ENCODE results near the gene FCAMR. TPM values are rescaled to one million over a fixed set of nuclear protein-coding genes. Genes with fewer than 3 reads are reported as not detected.

The FCAMR gene
- total RNA-seq, 1 donor from 2014 or later = not detected

- H3K27ac Mint-ChIP-seq (ENCODE audit: unreplicated experiment) = no peak overlapping the region
Observed at GRCh38 chr1:207003210-207003609, 33.0 kb upstream of the FCAMR start.

GRCh38 chr1:207002724-207003146 lies 32.5 kb upstream of the FCAMR start:
- Mint-ChIP-seq H3K27ac (ENCODE audit: unreplicated experiment) (no peak overlapping the region), H3K27me3 (ENCODE audit: low read depth) (peaks cover 8% of the 10 kb centered on the region), H3K4me1 (ENCODE audit: low read depth) (peaks cover 15% of the 10 kb centered on the region), H3K36me3 (ENCODE audit: low read depth) (no peaks in the 10 kb centered on the region), H3K9me3 (ENCODE audit: low read depth) (peaks cover 4% of the 10 kb centered on the region), H3K4me3 (ENCODE audit: unreplicated experiment) (no peak overlapping the region)
- DNase-seq (ENCODE audit: low spot score) = no peak
- no peak for TF ChIP-seq CTCF (IDR thresholded peaks at IDR 0.05)

More at GRCh38 chr1:207003210-207003609, 33.0 kb upstream of the FCAMR start:
- TF ChIP-seq CTCF (IDR thresholded peaks at IDR 0.05) = no peak
- peaks cover 16% of the 10 kb centered on the region for H3K4me1 Mint-ChIP-seq (ENCODE audit: low read depth)
- peaks cover 8% of the 10 kb centered on the region for H3K27me3 Mint-ChIP-seq (ENCODE audit: low read depth)
- H3K9me3 Mint-ChIP-seq (ENCODE audit: low read depth) = peaks cover 5% of the 10 kb centered on the region
- DNase-seq (ENCODE audit: low spot score) = no peak
- no peak overlapping the region for H3K4me3 Mint-ChIP-seq (ENCODE audit: unreplicated experiment)
- H3K36me3 Mint-ChIP-seq (ENCODE audit: low read depth) = no peaks in the 10 kb centered on the region

GRCh38 chr1:207001492-207002245 lies 31.4 kb upstream of the FCAMR start:
- Mint-ChIP-seq H3K4me3 (ENCODE audit: unreplicated experiment) (no peak overlapping the region), H3K9me3 (ENCODE audit: low read depth) (no peaks in the 10 kb centered on the region)

GRCh38 chr1:207000651-207001291 lies 30.5 kb upstream of the FCAMR start:
- no peak overlapping the region for H3K27ac Mint-ChIP-seq (ENCODE audit: unreplicated experiment)
- DNase-seq (ENCODE audit: low spot score) = no peak
- TF ChIP-seq CTCF (IDR thresholded peaks at IDR 0.05) = no peak

More at GRCh38 chr1:207001492-207002245, 31.4 kb upstream of the FCAMR start:
- Mint-ChIP-seq H3K27ac (ENCODE audit: unreplicated experiment) (no peak overlapping the region), H3K36me3 (ENCODE audit: low read depth) (no peaks in the 10 kb centered on the region), H3K4me1 (ENCODE audit: low read depth) (peaks cover 5% of the 10 kb centered on the region), H3K27me3 (ENCODE audit: low read depth) (peaks cover 15% of the 10 kb centered on the region)
- no peak for TF ChIP-seq CTCF (IDR thresholded peaks at IDR 0.05)
- DNase-seq (ENCODE audit: low spot score) = no peak

GRCh38 chr1:206998816-206999215 lies 28.6 kb upstream of the FCAMR start:
- Mint-ChIP-seq H3K36me3 (ENCODE audit: low read depth) (no peaks in the 10 kb centered on the region), H3K27ac (ENCODE audit: unreplicated experiment) (no peak overlapping the region), H3K4me1 (ENCODE audit: low read depth) (no peaks in the 10 kb centered on the region), H3K9me3 (ENCODE audit: low read depth) (no peaks in the 10 kb centered on the region), H3K4me3 (ENCODE audit: unreplicated experiment) (no peak overlapping the region), H3K27me3 (ENCODE audit: low read depth) (peaks cover 21% of the 10 kb centered on the region)
- TF ChIP-seq CTCF (IDR thresholded peaks at IDR 0.05) = no peak
- DNase-seq (ENCODE audit: low spot score) = no peak

More at GRCh38 chr1:207000651-207001291, 30.5 kb upstream of the FCAMR start:
- Mint-ChIP-seq H3K9me3 (ENCODE audit: low read depth) (no peaks in the 10 kb centered on the region), H3K4me1 (ENCODE audit: low read depth) (peaks cover 5% of the 10 kb centered on the region), H3K36me3 (ENCODE audit: low read depth) (no peaks in the 10 kb centered on the region), H3K27me3 (ENCODE audit: low read depth) (peaks cover 17% of the 10 kb centered on the region), H3K4me3 (ENCODE audit: unreplicated experiment) (no peak overlapping the region)
